Ishikawa (cell line): ENCODE results near the gene ARHGDIA.

Experiments used
- CEBPB ChIP-seq: IDR thresholded peaks from 2 replicates; pipeline ENCODE4 v1.6.1; 2012
- EP300 ChIP-seq: IDR thresholded peaks from 2 replicates; pipeline ENCODE4 v1.6.1; 2012; ENCODE audit warnings: borderline replicate concordance
- TCF12 ChIP-seq: IDR thresholded peaks from 2 replicates; pipeline ENCODE4 v1.6.1; 2012; ENCODE audit warnings: low read depth
- YY1 ChIP-seq: IDR thresholded peaks from 2 replicates; pipeline ENCODE4 v1.6.1; 2012; ENCODE audit warnings: low read depth
- TF ChIP-seq, protein P1 (sequence below): IDR thresholded peaks from 2 replicates; pipeline ENCODE4 v1.6.1; 2012; ENCODE audit warnings: low read depth, mild to moderate bottlenecking

DNA sequence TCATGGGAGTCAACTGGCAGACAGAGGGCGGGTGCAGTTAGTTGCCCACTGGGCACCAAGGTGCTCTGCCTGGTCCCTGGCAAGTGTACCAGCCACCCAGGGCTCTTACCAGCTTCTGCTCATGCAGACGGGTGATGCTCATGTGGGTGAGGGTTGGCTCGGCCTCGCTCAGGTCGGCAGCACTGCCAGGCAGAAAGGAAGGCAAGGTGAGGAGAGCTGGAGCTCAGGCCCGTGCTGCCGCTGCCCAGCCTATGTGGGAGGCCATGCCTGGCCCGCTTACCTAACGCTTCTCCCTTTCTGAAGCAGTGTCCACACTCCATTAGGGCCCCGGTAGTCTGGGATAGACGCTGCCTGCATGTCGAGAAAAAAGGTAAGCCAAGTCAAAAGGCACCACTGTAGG lies 44.2 kb upstream of the ARHGDIA start:
- TF ChIP-seq, protein P1, sequence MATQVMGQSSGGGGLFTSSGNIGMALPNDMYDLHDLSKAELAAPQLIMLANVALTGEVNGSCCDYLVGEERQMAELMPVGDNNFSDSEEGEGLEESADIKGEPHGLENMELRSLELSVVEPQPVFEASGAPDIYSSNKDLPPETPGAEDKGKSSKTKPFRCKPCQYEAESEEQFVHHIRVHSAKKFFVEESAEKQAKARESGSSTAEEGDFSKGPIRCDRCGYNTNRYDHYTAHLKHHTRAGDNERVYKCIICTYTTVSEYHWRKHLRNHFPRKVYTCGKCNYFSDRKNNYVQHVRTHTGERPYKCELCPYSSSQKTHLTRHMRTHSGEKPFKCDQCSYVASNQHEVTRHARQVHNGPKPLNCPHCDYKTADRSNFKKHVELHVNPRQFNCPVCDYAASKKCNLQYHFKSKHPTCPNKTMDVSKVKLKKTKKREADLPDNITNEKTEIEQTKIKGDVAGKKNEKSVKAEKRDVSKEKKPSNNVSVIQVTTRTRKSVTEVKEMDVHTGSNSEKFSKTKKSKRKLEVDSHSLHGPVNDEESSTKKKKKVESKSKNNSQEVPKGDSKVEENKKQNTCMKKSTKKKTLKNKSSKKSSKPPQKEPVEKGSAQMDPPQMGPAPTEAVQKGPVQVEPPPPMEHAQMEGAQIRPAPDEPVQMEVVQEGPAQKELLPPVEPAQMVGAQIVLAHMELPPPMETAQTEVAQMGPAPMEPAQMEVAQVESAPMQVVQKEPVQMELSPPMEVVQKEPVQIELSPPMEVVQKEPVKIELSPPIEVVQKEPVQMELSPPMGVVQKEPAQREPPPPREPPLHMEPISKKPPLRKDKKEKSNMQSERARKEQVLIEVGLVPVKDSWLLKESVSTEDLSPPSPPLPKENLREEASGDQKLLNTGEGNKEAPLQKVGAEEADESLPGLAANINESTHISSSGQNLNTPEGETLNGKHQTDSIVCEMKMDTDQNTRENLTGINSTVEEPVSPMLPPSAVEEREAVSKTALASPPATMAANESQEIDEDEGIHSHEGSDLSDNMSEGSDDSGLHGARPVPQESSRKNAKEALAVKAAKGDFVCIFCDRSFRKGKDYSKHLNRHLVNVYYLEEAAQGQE: no peak
- no peak for TF ChIP-seq EP300
- TF ChIP-seq YY1: no peak
- TF ChIP-seq TCF12: no peak
- no peak for TF ChIP-seq CEBPB
